ENCODE results near the gene SEC23IP.

Gene SEC23IP

DNA sequence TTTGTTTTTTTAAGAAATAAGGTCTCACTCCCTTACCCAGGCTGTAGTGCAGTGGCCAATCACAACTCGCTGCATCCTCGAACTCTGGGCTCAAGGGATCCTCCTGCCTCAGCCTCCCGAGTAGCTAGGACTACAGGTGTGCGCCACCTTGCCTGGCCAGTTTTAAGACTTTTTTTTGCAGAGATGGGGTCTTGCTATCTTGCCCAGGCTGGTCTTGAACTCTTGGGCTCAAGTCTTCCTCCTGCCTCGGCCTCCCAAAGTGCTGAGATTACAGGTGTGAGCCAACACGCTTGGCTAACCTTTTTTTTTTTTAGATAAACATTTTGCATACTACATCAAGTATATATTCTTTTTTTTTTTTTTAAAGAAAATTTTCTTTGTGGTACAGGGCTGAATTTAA, 18.2 kb downstream of the SEC23IP start:
- peaks cover 13% of the 10 kb centered on the region; the same call in 1 of the 2 replicates for H3K36me3 ChIP-seq (ENCODE audit: low read length)

DNA sequence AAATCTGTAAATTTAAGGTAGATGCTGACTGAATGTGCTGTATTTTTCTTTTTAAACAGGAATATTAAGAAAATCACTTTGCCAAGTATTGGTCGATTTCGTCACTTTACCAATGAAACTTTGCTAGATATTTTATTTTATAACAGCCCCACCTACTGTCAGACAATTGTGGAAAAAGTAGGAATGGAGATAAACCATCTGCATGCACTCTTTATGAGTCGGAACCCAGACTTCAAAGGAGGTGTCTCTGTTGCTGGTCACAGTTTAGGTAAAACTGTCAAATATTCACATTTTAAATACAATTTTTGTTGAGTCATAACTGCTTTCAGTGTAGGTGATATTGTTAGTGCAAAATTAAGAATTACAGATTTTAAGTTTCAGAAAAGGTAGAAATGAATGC, 25.2 kb downstream of the SEC23IP start:
- Histone ChIP-seq H3K4me3 (ENCODE audit: insufficient read depth, low read length, poor library complexity, severe bottlenecking) (no peak overlapping the region), H3F3A (ENCODE audit: insufficient read depth) (no peaks in the 10 kb centered on the region), H3K9ac (ENCODE audit: low read length) (no peak overlapping the region), H3K9me2 (replicated peaks; ENCODE audit: insufficient read depth, low read length) (no peaks in the 10 kb centered on the region), H3K27ac (ENCODE audit: low read depth, low read length) (no peak overlapping the region), H2AFZ (ENCODE audit: low read depth, low read length, severe bottlenecking) (no peak overlapping the region), H3K4me2 (ENCODE audit: low read depth, low read length, poor library complexity, severe bottlenecking) (no peak overlapping the region), H3K36me3 (ENCODE audit: low read length) (peaks cover 44% of the 10 kb centered on the region), H3K27me3 (ENCODE audit: low read length) (no peaks in the 10 kb centered on the region), H4K20me1 (ENCODE audit: low read depth, low read length) (no peaks in the 10 kb centered on the region), H3K79me2 (ENCODE audit: insufficient read depth, low read length) (no peaks in the 10 kb centered on the region), H3K9me3 (ENCODE audit: insufficient read depth, low read length) (no peaks in the 10 kb centered on the region)
- TF ChIP-seq, protein P1, sequence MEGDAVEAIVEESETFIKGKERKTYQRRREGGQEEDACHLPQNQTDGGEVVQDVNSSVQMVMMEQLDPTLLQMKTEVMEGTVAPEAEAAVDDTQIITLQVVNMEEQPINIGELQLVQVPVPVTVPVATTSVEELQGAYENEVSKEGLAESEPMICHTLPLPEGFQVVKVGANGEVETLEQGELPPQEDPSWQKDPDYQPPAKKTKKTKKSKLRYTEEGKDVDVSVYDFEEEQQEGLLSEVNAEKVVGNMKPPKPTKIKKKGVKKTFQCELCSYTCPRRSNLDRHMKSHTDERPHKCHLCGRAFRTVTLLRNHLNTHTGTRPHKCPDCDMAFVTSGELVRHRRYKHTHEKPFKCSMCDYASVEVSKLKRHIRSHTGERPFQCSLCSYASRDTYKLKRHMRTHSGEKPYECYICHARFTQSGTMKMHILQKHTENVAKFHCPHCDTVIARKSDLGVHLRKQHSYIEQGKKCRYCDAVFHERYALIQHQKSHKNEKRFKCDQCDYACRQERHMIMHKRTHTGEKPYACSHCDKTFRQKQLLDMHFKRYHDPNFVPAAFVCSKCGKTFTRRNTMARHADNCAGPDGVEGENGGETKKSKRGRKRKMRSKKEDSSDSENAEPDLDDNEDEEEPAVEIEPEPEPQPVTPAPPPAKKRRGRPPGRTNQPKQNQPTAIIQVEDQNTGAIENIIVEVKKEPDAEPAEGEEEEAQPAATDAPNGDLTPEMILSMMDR (IDR thresholded peaks at IDR 0.05; ENCODE audit: insufficient read depth, low read length, poor library complexity, severe bottlenecking): no peak
- TF ChIP-seq EZH2phosphoT487 (conservative IDR thresholded peaks at IDR 0.05; ENCODE audit: low read length): no peak

More for the DNA sequence above, 18.2 kb downstream of the SEC23IP start:
- Histone ChIP-seq H3K4me2 (ENCODE audit: low read depth, low read length, poor library complexity, severe bottlenecking) (no peak overlapping the region), H3K27me3 (ENCODE audit: low read length) (no peaks in the 10 kb centered on the region), H4K20me1 (ENCODE audit: low read depth, low read length) (no peaks in the 10 kb centered on the region), H3K4me3 (ENCODE audit: insufficient read depth, low read length, poor library complexity, severe bottlenecking) (no peak overlapping the region), H3K79me2 (ENCODE audit: insufficient read depth, low read length) (no peaks in the 10 kb centered on the region), H3K9me2 (replicated peaks; ENCODE audit: insufficient read depth, low read length) (no peaks in the 10 kb centered on the region), H2AFZ (ENCODE audit: low read depth, low read length, severe bottlenecking) (no peak overlapping the region), H3K9ac (ENCODE audit: low read length) (no peak overlapping the region), H3K9me3 (ENCODE audit: insufficient read depth, low read length) (no peaks in the 10 kb centered on the region), H3F3A (ENCODE audit: insufficient read depth) (no peaks in the 10 kb centered on the region; the same call in 1 of the 2 replicates), H3K27ac (ENCODE audit: low read depth, low read length) (no peak overlapping the region)
- no peak for TF ChIP-seq EZH2phosphoT487 (conservative IDR thresholded peaks at IDR 0.05; ENCODE audit: low read length)
- TF ChIP-seq, protein P1 (IDR thresholded peaks at IDR 0.05; ENCODE audit: insufficient read depth, low read length, poor library complexity, severe bottlenecking): no peak

DNA sequence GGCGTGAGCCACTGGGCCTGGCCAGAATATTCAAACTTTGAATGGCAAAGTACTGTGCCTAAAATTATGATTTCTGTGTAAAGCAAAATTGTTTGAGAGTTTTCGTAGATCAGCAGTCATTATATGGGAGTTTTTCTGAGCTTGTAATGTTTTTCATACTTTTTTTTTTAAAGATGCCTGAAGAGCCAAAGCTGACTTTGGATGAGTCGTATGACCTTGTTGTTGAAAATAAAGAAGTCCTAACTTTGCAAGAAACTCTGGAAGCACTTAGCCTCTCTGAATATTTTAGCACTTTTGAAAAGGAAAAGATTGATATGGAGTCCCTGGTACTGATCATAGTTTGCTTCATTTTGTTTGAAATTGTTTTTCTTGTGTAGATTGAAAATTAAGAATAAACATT, 26.7 kb downstream of the SEC23IP start:
- no peak overlapping the region for H3K4me2 ChIP-seq (ENCODE audit: low read depth, low read length, poor library complexity, severe bottlenecking)
- no peak overlapping the region for H3K9ac ChIP-seq (ENCODE audit: low read length)
- H3K9me2 ChIP-seq (replicated peaks; ENCODE audit: insufficient read depth, low read length): no peaks in the 10 kb centered on the region
- H4K20me1 ChIP-seq (ENCODE audit: low read depth, low read length): no peaks in the 10 kb centered on the region
- no peak overlapping the region for H3K4me3 ChIP-seq (ENCODE audit: insufficient read depth, low read length, poor library complexity, severe bottlenecking)
- no peaks in the 10 kb centered on the region for H3F3A ChIP-seq (ENCODE audit: insufficient read depth)
- no peaks in the 10 kb centered on the region for H3K79me2 ChIP-seq (ENCODE audit: insufficient read depth, low read length)
- no peak for TF ChIP-seq EZH2phosphoT487 (conservative IDR thresholded peaks at IDR 0.05; ENCODE audit: low read length)
- TF ChIP-seq, protein P1 (IDR thresholded peaks at IDR 0.05; ENCODE audit: insufficient read depth, low read length, poor library complexity, severe bottlenecking): no peak
- H3K36me3 ChIP-seq (ENCODE audit: low read length): peaks cover 42% of the 10 kb centered on the region
- H3K9me3 ChIP-seq (ENCODE audit: insufficient read depth, low read length): no peaks in the 10 kb centered on the region
- no peaks in the 10 kb centered on the region for H3K27me3 ChIP-seq (ENCODE audit: low read length)
- H2AFZ ChIP-seq (ENCODE audit: low read depth, low read length, severe bottlenecking): no peak overlapping the region
- H3K27ac ChIP-seq (ENCODE audit: low read depth, low read length): no peak overlapping the region

All from SU-DHL-6 (cell line).